Measurements from ENCODE around the gene TWIST2.

GRCh38 chr2:238910751-238911351 is 63.0 kb downstream of the TWIST2 start:
- TF ChIP-seq EZH2 (IDR thresholded peaks at IDR 0.05; ENCODE audit: borderline replicate concordance, low read depth, low read length, poor library complexity, severe bottlenecking) (no peak), CTCF (conservative IDR thresholded peaks at IDR 0.05; ENCODE audit: low read depth, low read length) (no peak)
